Raji (cell line): ENCODE measurements around the gene GMNN.

Experiments used
- POLR2A ChIP-seq: IDR thresholded peaks from 2 replicates; pipeline ENCODE4 v1.6.1; 2011; ENCODE audit warnings: low read depth, low read length, control low read depth; ENCODE audit not compliant: insufficient read depth

The GMNN gene

DNA sequence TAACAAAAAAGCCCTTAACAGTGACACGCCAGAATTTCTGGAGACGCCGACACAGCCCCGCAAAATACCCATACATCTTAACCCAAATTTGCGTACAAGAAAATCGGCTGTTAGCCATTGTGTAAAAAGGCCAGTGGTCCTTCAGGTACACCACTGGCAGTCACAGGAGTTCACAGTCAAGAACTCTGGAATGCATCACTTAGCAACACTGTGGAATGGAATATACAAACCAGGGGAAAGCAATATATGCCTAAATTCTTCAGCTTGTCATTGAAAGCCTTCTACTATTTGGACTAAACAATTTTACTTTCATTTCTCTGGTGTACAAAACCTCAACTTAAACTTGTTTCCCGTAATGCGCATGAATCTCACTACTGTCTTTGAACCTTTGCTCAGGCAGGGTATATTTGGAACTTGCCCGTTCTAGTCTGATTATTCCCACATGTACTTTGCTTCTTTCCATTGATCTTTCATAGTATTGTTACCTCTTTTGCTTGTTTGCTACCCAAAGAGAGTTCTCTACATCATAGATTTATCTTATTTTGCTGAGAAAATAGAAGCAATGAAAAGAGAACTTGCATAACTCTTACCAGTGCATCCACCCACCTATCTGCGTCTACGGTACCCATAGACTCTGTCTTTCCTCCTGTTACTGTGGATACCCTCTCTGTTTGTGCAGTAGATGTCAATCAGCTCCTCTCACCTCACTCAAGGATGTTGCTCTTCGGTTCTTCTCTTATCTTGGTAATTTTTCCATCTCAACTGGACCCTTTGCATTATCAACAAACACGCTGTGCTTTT is 24.2 kb downstream of the GMNN start, which contains the start of gene ARMH2:
Gene ARMH2, minus strand, starts transcription at position 178 of the 801 bp plus-strand sequence. Its CDS starts 60 bp downstream, at position 118.
- no peak for TF ChIP-seq POLR2A

- no peak for TF ChIP-seq POLR2A
Observed at GRCh38 chr6:24799541-24799915, 24.8 kb downstream of the GMNN start.

- TF ChIP-seq POLR2A, result no peak
Observed at GRCh38 chr6:24802271-24803059, 27.7 kb downstream of the GMNN start.

GRCh38 chr6:24807584-24807983 is 32.8 kb downstream of the GMNN start:
- TF ChIP-seq POLR2A, result no peak

GRCh38 chr6:24809728-24810127 is 35.0 kb downstream of the GMNN start:
- no peak for TF ChIP-seq POLR2A

DNA sequence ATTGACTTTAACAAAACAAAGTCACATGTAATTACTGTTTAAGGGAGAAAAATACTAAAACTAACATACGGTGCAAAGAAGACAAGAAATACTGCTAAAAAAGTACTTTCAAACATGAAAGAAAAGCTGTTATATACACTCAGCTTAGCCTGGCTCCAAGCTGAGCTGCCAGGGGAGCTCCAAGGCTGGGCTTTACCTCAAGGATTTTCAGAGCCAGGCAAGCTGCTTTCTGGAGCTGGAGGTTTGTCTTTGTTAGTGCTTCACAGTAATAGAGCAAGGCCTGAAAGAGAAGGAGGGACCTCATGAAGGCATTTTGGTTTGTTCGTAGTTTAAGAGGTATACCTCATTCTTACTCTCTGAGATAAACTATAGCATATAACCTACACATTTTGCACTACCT is 43.6 kb downstream of the GMNN start:
- no peak for TF ChIP-seq POLR2A

- TF ChIP-seq POLR2A, result no peak
Observed at GRCh38 chr6:24821860-24822444, 47.2 kb downstream of the GMNN start.

GRCh38 chr6:24822696-24823095 is 48.0 kb downstream of the GMNN start:
- TF ChIP-seq POLR2A, result no peak

GRCh38 chr6:24823185-24823584 is 48.4 kb downstream of the GMNN start:
- TF ChIP-seq POLR2A, result no peak

DNA sequence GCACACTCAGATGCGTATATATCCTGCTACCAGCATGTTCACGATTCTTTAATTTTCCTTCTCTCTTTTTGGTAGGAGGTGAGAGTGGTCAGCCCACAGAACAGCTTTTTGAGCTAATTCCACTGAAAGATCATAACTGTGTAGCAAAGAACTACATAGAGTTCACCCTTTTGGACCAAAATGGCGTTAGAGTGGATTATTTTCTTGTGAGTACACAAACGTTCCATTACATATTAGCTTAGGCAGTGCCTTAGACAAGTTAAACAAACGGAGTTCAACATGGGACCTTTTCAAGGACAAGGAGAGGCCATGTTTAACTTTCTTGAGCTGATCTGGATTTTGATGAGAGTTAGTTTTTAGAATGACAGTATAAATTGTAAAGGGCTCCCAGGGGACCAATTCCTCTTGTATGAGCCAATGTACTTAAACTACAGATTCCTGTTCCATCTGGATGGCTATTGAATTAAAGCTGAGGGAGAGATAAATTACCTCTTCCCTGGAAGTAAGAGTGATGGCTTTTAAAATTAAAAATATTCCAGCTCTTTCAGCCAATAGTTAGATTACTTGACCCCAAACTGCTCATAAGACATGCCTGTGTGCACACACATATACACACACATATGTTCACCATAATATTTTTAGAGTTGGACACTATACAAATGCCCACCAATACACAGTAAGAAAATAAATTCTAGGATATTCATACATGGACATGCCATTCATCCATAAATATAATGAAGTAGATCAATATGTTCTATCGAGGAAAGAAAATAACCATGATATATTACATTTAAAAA is 49.6 kb downstream of the GMNN start:
- TF ChIP-seq POLR2A, result no peak

DNA sequence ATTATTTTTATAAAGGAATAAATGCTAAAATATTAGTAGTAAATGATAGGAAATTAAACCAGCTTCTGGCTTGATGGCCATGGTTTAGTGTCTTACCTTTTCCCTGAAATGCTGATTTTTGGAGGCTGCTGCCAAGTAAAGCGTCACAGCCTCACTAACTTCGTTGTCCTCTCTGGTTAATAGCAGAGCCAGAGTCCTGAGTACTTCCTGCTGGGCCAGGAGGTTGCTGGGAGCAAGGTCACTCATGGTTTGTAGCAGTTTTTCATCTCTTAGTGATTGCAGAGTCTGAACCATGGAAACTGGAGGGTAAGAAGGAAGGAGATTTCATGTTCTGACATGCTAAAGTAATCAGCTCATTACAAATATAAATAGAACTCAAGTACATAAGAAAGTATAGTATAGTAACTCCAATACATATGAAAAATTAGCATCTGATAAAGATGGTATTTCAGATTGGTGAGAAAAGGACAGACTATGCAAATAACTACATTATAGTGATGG is 50.4 kb downstream of the GMNN start:
- no peak for TF ChIP-seq POLR2A

DNA sequence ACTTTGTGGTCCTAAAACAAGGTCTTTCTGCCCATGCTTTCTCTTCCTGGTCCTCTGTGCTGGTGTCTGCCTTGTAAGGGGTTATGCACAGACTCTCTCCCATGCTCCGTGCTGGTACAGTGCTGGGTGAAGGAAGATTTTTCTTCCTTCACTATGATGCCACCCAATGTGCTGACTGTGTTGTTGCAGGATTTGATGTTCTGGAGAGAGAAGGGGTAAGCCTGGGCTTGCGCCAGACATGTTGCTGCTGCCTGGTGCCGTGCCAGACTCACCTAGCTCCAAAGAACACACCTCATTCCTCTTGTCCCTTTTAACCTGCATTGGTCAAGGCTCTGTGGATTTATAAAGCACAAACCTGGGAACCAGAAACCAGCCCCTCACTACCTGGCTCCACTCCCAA is 52.4 kb downstream of the GMNN start:
- no peak for TF ChIP-seq POLR2A

DNA sequence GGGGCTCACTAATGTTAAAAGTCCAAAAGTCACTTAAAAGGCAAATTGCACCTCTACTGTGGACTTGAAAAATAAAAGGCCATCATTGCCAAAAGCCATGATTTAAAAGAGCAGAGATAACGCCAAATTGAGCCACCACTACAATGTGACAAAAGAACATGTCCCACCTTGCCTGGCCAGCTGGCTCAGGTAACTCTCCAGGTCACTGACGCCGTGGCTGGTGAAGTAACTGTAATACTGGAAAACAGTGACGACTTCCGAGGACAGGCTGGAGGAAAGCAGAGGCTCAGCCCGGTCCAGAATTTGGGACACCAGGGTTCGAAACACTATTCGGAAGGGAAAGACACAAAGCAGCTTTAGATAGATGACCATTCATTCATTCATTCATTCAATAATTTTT is 53.2 kb downstream of the GMNN start:
- TF ChIP-seq POLR2A, result no peak

- TF ChIP-seq POLR2A, result no peak
Observed at GRCh38 chr6:24829657-24830056, 54.9 kb downstream of the GMNN start.
